Stimulated activated CD8-positive, alpha-beta memory T cell treated with anti-CD3 and anti-CD28 coated beads, Interleukin-7, amount 100 ng/mL, for 48 hours (primary cell): ENCODE measurements around the gene C11orf21.

Source experiments
- DNase-seq, 2 donors: peaks; one replicate each; pipeline ENCODE4 v3.0.0-alpha.2; 2020; ENCODE audit warnings: low read depth in 1 of 2; ENCODE audit errors: extremely low read depth in 1 of 2

Gene C11orf21

GRCh38 chr11:2321311-2321683, 19.6 kb upstream of the C11orf21 start:
- no peak for DNase-seq

- no peak for DNase-seq
These were observed 19.0 kb upstream of the C11orf21 start for GRCh38 chr11:2320568-2321310.

GRCh38 chr11:2319791-2320472, 18.2 kb upstream of the C11orf21 start:
- DNase-seq, result no peak

- DNase-seq, result no peak
These were observed 17.0 kb upstream of the C11orf21 start for GRCh38 chr11:2318707-2319106.

- no peak for DNase-seq
These were observed 16.4 kb upstream of the C11orf21 start for GRCh38 chr11:2318123-2318522.

GRCh38 chr11:2317354-2318050, 15.8 kb upstream of the C11orf21 start:
- DNase-seq, result no peak

- DNase-seq, result no peak
These were observed 15.2 kb upstream of the C11orf21 start for GRCh38 chr11:2316963-2317244.

- DNase-seq, result no peak
These were observed 14.6 kb upstream of the C11orf21 start for GRCh38 chr11:2316169-2316962.

GRCh38 chr11:2315395-2316168, 13.9 kb upstream of the C11orf21 start:
- DNase-seq, result no peak

- DNase-seq, result no peak
These were observed 13.0 kb upstream of the C11orf21 start for GRCh38 chr11:2314525-2315394.

- no peak for DNase-seq
These were observed 12.4 kb upstream of the C11orf21 start for GRCh38 chr11:2314136-2314524.

GRCh38 chr11:2313051-2313951, 11.6 kb upstream of the C11orf21 start:
- DNase-seq, result no peak

- DNase-seq, result no peak
These were observed 10.7 kb upstream of the C11orf21 start for GRCh38 chr11:2312232-2313042.

- no peak for DNase-seq
These were observed 9.8 kb upstream of the C11orf21 start for GRCh38 chr11:2311353-2312133.

GRCh38 chr11:2310786-2311352, 9.2 kb upstream of the C11orf21 start:
- DNase-seq, result no peak

GRCh38 chr11:2310073-2310785, 8.5 kb upstream of the C11orf21 start:
- no peak for DNase-seq
